Metanephros (tissue), 1 donor: ENCODE data around the gene SMOC1. TPM values are rescaled to one million over a fixed set of nuclear protein-coding genes. Genes with fewer than 3 reads are reported as not detected.

ENCODE experiments used
- total RNA-seq: library from RNA; depleted of rRNA; stranded (reverse); fragments of >200 nt; gene quantifications from one replicate; pipeline ENCODE4 v1.2.3, GENCODE V29; 2014

The SMOC1 gene, protein sequence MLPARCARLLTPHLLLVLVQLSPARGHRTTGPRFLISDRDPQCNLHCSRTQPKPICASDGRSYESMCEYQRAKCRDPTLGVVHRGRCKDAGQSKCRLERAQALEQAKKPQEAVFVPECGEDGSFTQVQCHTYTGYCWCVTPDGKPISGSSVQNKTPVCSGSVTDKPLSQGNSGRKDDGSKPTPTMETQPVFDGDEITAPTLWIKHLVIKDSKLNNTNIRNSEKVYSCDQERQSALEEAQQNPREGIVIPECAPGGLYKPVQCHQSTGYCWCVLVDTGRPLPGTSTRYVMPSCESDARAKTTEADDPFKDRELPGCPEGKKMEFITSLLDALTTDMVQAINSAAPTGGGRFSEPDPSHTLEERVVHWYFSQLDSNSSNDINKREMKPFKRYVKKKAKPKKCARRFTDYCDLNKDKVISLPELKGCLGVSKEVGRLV
- 3.9 TPM for total RNA-seq

DNA sequence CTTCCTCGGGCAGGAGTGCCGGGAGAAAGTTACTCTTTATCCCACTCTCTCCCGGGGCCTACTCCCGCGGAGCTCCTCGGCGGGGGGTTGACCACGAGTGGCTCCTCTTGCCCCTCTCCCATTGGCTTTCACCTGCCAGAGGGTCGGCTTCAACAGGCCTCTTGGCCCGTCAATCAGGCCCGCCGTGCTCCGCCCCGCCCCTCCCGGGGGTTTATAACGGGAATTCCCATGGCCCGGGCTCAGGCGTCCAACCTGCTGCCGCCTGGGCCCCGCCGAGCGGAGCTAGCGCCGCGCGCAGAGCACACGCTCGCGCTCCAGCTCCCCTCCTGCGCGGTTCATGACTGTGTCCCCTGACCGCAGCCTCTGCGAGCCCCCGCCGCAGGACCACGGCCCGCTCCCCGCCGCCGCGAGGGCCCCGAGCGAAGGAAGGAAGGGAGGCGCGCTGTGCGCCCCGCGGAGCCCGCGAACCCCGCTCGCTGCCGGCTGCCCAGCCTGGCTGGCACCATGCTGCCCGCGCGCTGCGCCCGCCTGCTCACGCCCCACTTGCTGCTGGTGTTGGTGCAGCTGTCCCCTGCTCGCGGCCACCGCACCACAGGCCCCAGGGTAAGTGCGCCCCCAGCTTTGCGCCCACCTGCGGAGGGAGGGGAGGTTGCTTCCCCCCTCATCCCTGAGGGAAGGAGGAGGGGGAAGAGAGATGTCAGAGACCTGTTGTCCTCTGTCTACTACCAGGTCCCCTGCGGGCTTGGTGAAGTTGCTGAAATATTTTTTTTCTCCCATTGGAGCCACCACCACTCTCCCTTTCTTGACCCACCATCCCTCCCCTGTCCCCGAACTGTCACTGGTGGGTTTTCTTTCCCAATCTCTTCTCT is at the start of gene SMOC1:
SMOC1 (plus strand) TSS at position 242 of the 869 bp plus-strand sequence; CDS start at position 505, 263 bp downstream.

Other genes starting within 250 kb of the SMOC1 start
- gene SRSF5, start 112.3 kb upstream of the SMOC1 start, total RNA-seq: 371 TPM
- gene SLC10A1, start 82.2 kb upstream of the SMOC1 start, total RNA-seq: not detected